ENCODE results near the gene ADAMTS2. TPM values are rescaled to one million over a fixed set of nuclear protein-coding genes. Genes with fewer than 3 reads are reported as not detected.

Gene ADAMTS2
- total RNA-seq, 8 experiments from 2014 or later: 0.14 to 1.4 (median 0.49) TPM

DNA sequence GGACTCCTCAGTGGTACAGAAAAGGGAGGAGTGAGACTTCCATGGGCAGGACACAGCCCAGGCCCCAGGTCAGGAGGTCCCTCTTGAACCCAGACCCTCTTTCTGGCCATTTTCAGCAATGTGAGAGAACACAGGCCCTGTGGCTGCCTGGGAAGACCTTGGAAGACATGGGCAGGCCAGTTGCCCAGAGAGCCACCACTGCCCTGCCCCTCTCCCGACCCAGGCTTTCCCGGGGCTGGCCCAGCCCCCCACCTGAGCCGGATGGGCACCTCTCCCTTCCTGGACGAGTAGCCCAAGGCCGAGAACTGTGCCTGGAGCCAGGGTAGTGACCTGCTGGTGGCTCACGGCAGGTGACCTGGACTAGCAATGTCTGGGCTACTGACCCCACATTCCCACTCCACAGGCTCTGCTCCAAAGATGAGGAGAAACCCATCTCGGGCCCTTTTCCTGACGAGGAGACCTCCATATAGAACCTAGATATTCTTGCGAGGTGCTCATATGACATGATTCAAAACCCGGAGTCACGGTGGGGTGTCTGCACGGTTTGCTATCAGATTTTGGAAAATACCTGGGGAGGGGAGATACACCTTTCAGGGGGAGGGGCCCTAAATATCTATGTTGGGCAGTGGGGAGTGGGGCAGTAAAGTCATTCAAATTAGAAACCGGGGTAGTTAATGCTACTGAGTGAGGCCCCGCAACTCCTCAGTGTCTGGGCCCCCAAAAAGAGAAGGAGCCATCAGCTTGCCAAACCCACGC, 225.7 kb downstream of the ADAMTS2 start:
- Histone ChIP-seq H3K27ac (no peak overlapping the region), H3K4me1 (replicated peaks in 1 of 2) (no peaks in the 10 kb centered on the region), H3K4me3 (no peak overlapping the region)
- ATAC-seq (replicated peaks in 6 of 8): no peak
- in situ Hi-C loops (cut with MboI; ENCODE audit: low pct_unique_long_range_greater_than_20kb in 2 of 9, low sequenced_read_pairs in 9 of 9, unreplicated experiment in 9 of 9): no loop called here
- 40 to 100% (median 88%) methylated on average over 1 to 9 of the region's 15 CpGs; no CpG with 5 or more reads in 5 of the 10 experiments for WGBS, 10 experiments

- Histone ChIP-seq H3K4me1 (replicated peaks in 1 of 2) (no peaks in the 10 kb centered on the region), H3K27ac (no peak overlapping the region), H3K4me3 (no peak overlapping the region)
- 82 to 100% (median 96%) methylated on average over 1 to 5 of the region's 10 CpGs; no CpG with 5 or more reads in 3 of the 10 experiments for WGBS, 10 experiments
- no peak for ATAC-seq (replicated peaks in 6 of 8)
- in situ Hi-C loops (cut with MboI; ENCODE audit: low pct_unique_long_range_greater_than_20kb in 2 of 9, low sequenced_read_pairs in 9 of 9, unreplicated experiment in 9 of 9): no loop called here
Measured at GRCh38 chr5:179118756-179119414, 226.4 kb downstream of the ADAMTS2 start.

DNA sequence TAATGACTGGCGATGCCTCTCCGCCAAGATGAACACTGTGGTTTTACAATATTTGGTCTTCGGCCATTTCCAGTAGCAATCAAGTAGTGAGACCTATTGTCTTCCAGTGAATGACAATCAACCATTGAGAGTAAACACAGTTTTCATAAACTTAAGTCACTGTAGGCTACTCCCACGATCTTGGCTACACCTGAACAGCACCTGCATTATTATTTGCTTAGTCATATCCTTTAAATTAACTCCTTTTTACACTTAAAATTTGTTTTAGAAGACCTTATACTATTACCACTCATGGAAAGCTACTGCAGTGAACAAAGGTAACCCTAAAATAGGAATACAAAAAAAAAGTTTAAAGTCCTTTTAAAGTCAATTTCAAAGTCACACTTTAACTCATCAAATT, 226.9 kb downstream of the ADAMTS2 start:
- 55 to 95% (median 85%) methylated on average over 1 to 4 of the region's 4 CpGs for WGBS, 10 experiments
- in situ Hi-C loops (cut with MboI; ENCODE audit: low pct_unique_long_range_greater_than_20kb in 2 of 9, low sequenced_read_pairs in 9 of 9, unreplicated experiment in 9 of 9): no loop called here

DNA sequence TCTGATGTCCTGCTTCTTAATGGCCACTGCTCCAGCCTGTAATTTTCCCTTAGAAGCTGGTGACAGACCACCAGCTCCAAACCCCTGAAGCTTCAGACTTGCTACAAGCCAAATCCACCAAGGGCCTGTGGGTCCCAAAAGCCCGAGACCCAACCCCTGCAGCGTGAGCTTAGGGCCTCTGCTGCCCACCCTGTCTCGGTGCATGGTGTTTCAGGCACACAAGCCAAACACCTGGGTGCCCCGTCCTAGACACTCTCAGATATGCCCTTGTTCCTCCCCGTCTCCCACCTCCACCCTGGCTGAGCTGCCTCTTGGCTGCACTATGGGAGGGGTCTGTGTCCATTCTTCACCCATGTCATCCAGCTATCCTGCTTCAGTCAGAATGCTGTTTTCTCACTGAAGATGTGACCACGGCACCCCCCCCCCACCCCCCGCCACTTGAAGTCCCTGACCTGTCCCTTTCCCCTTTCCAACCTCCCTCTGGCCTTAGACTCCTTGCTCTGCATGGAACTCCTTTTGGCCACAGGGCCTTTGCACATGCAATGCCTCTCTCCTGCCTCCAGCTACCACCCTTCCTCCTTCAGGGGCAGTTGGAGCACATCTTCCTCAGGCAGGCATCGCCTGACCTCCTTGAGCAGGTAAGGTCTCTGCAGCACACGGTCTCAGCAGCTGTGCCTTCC, 229.3 kb downstream of the ADAMTS2 start:
- Histone ChIP-seq H3K4me3 (no peak overlapping the region), H3K27ac (no peak overlapping the region), H3K4me1 (replicated peaks in 1 of 2) (no peaks in the 10 kb centered on the region)
- ATAC-seq (replicated peaks in 6 of 8): no peak
- WGBS, 10 experiments: 60 to 100% (median 67%) methylated on average over 1 to 4 of the region's 9 CpGs; no CpG with 5 or more reads in 5 of the 10 experiments
- in situ Hi-C loops (cut with MboI; ENCODE audit: low pct_unique_long_range_greater_than_20kb in 2 of 9, low sequenced_read_pairs in 9 of 9, unreplicated experiment in 9 of 9): no loop called here

More for the DNA sequence above, 226.9 kb downstream of the ADAMTS2 start:
- Histone ChIP-seq H3K4me1 (replicated peaks in 1 of 2) (no peaks in the 10 kb centered on the region), H3K27ac (no peak overlapping the region), H3K4me3 (no peak overlapping the region)
- no peak for ATAC-seq (replicated peaks in 6 of 8)

- no peaks in the 10 kb centered on the region for H3K4me1 ChIP-seq (replicated peaks in 1 of 2)
- no peak overlapping the region for H3K27ac ChIP-seq
- no peak for ATAC-seq (replicated peaks in 6 of 8)
- 31 to 82% (median 71%) methylated on average over 2 to 5 of the region's 5 CpGs; no CpG with 5 or more reads in 4 of the 10 experiments for WGBS, 10 experiments
- H3K4me3 ChIP-seq: no peak overlapping the region
- in situ Hi-C loops (cut with MboI; ENCODE audit: low pct_unique_long_range_greater_than_20kb in 2 of 9, low sequenced_read_pairs in 9 of 9, unreplicated experiment in 9 of 9): no loop called here
Measured at GRCh38 chr5:179115307-179115706, 230.0 kb downstream of the ADAMTS2 start.

DNA sequence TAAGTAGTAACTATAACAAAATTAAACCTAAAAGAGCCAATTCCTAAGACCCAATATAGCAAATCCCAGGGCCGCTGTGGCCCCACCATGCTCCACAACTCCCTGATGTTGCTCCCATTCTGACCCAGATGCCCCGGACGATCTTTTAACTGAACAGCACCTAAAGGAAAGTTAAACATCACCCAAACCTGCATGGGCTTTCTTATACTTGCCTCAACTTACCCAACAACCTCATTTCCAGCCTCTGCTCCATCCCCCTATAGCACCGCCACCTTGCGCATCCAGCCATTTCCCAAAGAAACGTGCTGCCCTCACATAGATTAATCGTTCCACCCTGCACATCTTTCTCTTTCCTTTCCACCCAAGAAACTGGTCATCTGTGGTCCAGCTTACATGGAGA, 230.5 kb downstream of the ADAMTS2 start:
- whole genome bisulfite sequencing, 10 experiments: 62 to 100% (median 86%) methylated on average over 1 to 7 of the region's 7 CpGs; no CpG with 5 or more reads in 4 of the 10 experiments
- Histone ChIP-seq H3K4me3 (no peak overlapping the region), H3K27ac (no peak overlapping the region), H3K4me1 (replicated peaks in 1 of 2) (no peaks in the 10 kb centered on the region)
- in situ Hi-C loops (cut with MboI; ENCODE audit: low pct_unique_long_range_greater_than_20kb in 2 of 9, low sequenced_read_pairs in 9 of 9, unreplicated experiment in 9 of 9): no loop called here
- ATAC-seq (replicated peaks in 6 of 8): no peak

- in situ Hi-C loops (cut with MboI; ENCODE audit: low pct_unique_long_range_greater_than_20kb in 2 of 9, low sequenced_read_pairs in 9 of 9, unreplicated experiment in 9 of 9): no loop called here
- no peak for ATAC-seq (replicated peaks in 6 of 8)
Measured at GRCh38 chr5:179113945-179114641, 231.2 kb downstream of the ADAMTS2 start.

GRCh38 chr5:179113143-179113530, 232.1 kb downstream of the ADAMTS2 start:
- ATAC-seq (replicated peaks in 6 of 8): no peak
- in situ Hi-C loops (cut with MboI; ENCODE audit: low pct_unique_long_range_greater_than_20kb in 2 of 9, low sequenced_read_pairs in 9 of 9, unreplicated experiment in 9 of 9): no loop called here
- Histone ChIP-seq H3K27ac (no peak overlapping the region), H3K4me3 (no peak overlapping the region), H3K4me1 (replicated peaks in 1 of 2) (no peaks in the 10 kb centered on the region)
- 43 to 92% (median 80%) methylated on average over 1 to 7 of the region's 13 CpGs; no CpG with 5 or more reads in 3 of the 10 experiments for WGBS, 10 experiments

More at GRCh38 chr5:179113945-179114641, 231.2 kb downstream of the ADAMTS2 start:
- H3K27ac ChIP-seq: no peak overlapping the region
- no peaks in the 10 kb centered on the region for H3K4me1 ChIP-seq (replicated peaks in 1 of 2)
- H3K4me3 ChIP-seq: no peak overlapping the region
- WGBS, 10 experiments: 50 to 86% (median 80%) methylated on average over 1 to 10 of the region's 12 CpGs; no CpG with 5 or more reads in 2 of the 10 experiments

- Histone ChIP-seq H3K27ac (no peak overlapping the region), H3K4me1 (replicated peaks in 1 of 2) (no peaks in the 10 kb centered on the region), H3K4me3 (no peak overlapping the region)
- 79 to 90% (median 87%) methylated on average over 2 to 11 of the region's 12 CpGs; no CpG with 5 or more reads in 5 of the 10 experiments for WGBS, 10 experiments
- no peak for ATAC-seq (replicated peaks in 6 of 8)
- in situ Hi-C loops (cut with MboI; ENCODE audit: low pct_unique_long_range_greater_than_20kb in 2 of 9, low sequenced_read_pairs in 9 of 9, unreplicated experiment in 9 of 9): no loop called here
Measured at GRCh38 chr5:179112469-179113142, 232.7 kb downstream of the ADAMTS2 start.

GRCh38 chr5:179111267-179112207, 233.7 kb downstream of the ADAMTS2 start:
- no peak for ATAC-seq (replicated peaks in 6 of 8)
- H3K27ac ChIP-seq: no peak overlapping the region
- H3K4me1 ChIP-seq (replicated peaks in 1 of 2): no peaks in the 10 kb centered on the region
- 40 to 83% (median 69%) methylated on average over 1 to 11 of the region's 21 CpGs; no CpG with 5 or more reads in 3 of the 10 experiments for WGBS, 10 experiments
- in situ Hi-C loops (cut with MboI; ENCODE audit: low pct_unique_long_range_greater_than_20kb in 2 of 9, low sequenced_read_pairs in 9 of 9, unreplicated experiment in 9 of 9): no loop called here
- no peak overlapping the region for H3K4me3 ChIP-seq

DNA sequence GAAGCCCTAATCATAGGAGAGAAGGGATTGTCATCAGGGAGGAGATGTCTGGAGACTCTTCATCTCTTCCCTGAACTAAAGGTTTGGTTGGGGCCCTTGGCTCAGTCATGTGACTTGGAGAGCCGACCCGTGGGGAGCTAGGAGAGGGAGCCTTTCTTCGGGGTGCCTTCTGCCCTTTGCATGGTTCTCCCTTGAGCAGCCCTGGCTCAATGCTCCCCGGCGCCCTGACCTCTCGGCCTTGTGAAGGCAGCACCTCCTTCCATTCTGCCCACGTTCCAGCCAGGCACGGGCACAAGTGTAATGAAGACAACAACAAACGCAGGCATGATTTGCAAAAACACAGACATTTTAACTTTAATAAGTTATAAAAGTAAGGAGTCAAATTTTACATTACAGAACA, 234.7 kb downstream of the ADAMTS2 start:
- Histone ChIP-seq H3K27ac (no peak overlapping the region), H3K4me3 (no peak overlapping the region), H3K4me1 (replicated peaks in 1 of 2) (no peaks in the 10 kb centered on the region)
- ATAC-seq (replicated peaks in 6 of 8): no peak
- in situ Hi-C loops (cut with MboI; ENCODE audit: low pct_unique_long_range_greater_than_20kb in 2 of 9, low sequenced_read_pairs in 9 of 9, unreplicated experiment in 9 of 9): no loop called here
- WGBS, 10 experiments: 47 to 100% (median 80%) methylated on average over 1 to 7 of the region's 9 CpGs; no CpG with 5 or more reads in 2 of the 10 experiments

Data from motor neuron (in vitro differentiated cells).